Measurements from ENCODE around the gene UTS2. TPM values are rescaled to one million over a fixed set of nuclear protein-coding genes. Genes with fewer than 3 reads are reported as not detected.

UTS2 gene
- total and polyA plus RNA-seq, 2 of the 13 experiments (the other 11 are each of a cell fraction or from before 2014, with no cell fraction given): not detected

GRCh38 chr1:7846656-7847055, 6.2 kb downstream of the UTS2 start:
- intact Hi-C loops (cut with micrococcal nuclease; ENCODE audit: unreplicated experiment): no loop called here

GRCh38 chr1:7845761-7846160, 7.1 kb downstream of the UTS2 start:
- H2AFZ ChIP-seq (ENCODE audit: low read length): no peak overlapping the region
- BruUV-seq (replicated peaks): no TSS peak
- intact Hi-C loops (cut with micrococcal nuclease; ENCODE audit: unreplicated experiment) (no loop called here), in situ Hi-C loops (cut with HindIII; ENCODE audit: extremely low pct_ligation_motif_present, low pct_unique_long_range_greater_than_20kb) (no loop called here)
- POLR2A ChIA-PET: no interaction called here
- no peaks in the 10 kb centered on the region for H3K4me1 ChIP-seq (ENCODE audit: insufficient read depth, low read length)
- no peak overlapping the region for H3K27ac ChIP-seq (ENCODE audit: extremely low read length, insufficient read depth, low read length)
- CTCF ChIA-PET (ENCODE audit: low intra/inter-chr PET ratio, low total read pairs): no interaction called here
- H3K4me2 ChIP-seq (ENCODE audit: low read depth, low read length): no peak overlapping the region
- WGBS (ENCODE audit: low lambda C conversion rate): 95% methylated on average over 2 of the region's 2 CpGs
- 0 out of 5 replicates have a peak, but pooled peaks cover 0 to 4% of the 10 kb centered on the region in 2 experiments for H3K27me3 ChIP-seq (ENCODE audit: control insufficient read depth in 1 of 2, insufficient read depth in 2 of 2, low read length in 2 of 2)
- FAIRE-seq (no peak), ATAC-seq (no peak), DNase-seq (ENCODE audit: low spot score) (no peak)
- no peaks in the 10 kb centered on the region for H3K36me3 ChIP-seq (replicated peaks in 1 of 2; ENCODE audit: control insufficient read depth in 1 of 2, insufficient read depth in 2 of 2, low read length in 2 of 2)
- H3K9ac ChIP-seq (ENCODE audit: insufficient read depth, low read depth, low read length): no peak overlapping the region
- no peaks in the 10 kb centered on the region for H4K20me1 ChIP-seq (ENCODE audit: insufficient read depth, low read length)
- no peaks in the 10 kb centered on the region for H3K79me2 ChIP-seq (ENCODE audit: insufficient read depth, low read length)
- H3K9me3 ChIP-seq (ENCODE audit: low read length): no peaks in the 10 kb centered on the region
- H3K4me3 ChIP-seq (replicated peaks in 1 of 3; ENCODE audit: insufficient read depth in 1 of 3, low read depth in 2 of 3, low read length in 3 of 3): no peak overlapping the region
- TF ChIP-seq ZIK1 (CRISPR knock-in tag; IDR thresholded peaks at IDR 0.05; ENCODE audit: borderline replicate concordance, low read depth) (no peak), ZBTB43 (CRISPR knock-in tag; conservative IDR thresholded peaks at IDR 0.05) (no peak), ZNF296 (CRISPR knock-in tag; conservative IDR thresholded peaks at IDR 0.05) (no peak), RFX3 (CRISPR knock-in tag; IDR thresholded peaks at IDR 0.05) (no peak), NCOA5 (CRISPR knock-in tag; IDR thresholded peaks at IDR 0.05) (no peak), RBAK (CRISPR knock-in tag; IDR thresholded peaks at IDR 0.05) (no peak), HMGA1 (CRISPR knock-in tag; conservative IDR thresholded peaks at IDR 0.05) (no peak), BHLHE40 (IDR thresholded peaks at IDR 0.05; ENCODE audit: low read length) (no peak), ZNF460 (CRISPR knock-in tag; IDR thresholded peaks at IDR 0.05; ENCODE audit: borderline replicate concordance) (no peak), KAT7 (CRISPR knock-in tag; IDR thresholded peaks at IDR 0.05; ENCODE audit: borderline replicate concordance) (no peak), PLSCR1 (CRISPR knock-in tag; IDR thresholded peaks at IDR 0.05; ENCODE audit: borderline replicate concordance) (no peak), CHD4 (IDR thresholded peaks at IDR 0.05; ENCODE audit: borderline replicate concordance, low read length) (no peak), NR2F2 (IDR thresholded peaks at IDR 0.05; ENCODE audit: borderline replicate concordance, low read depth) (no peak), SMAD3 (CRISPR knock-in tag; IDR thresholded peaks at IDR 0.05) (no peak), HNRNPLL (IDR thresholded peaks at IDR 0.05; ENCODE audit: low read depth, low read length, poor library complexity, severe bottlenecking) (no peak), SNAPC2 (CRISPR knock-in tag; IDR thresholded peaks at IDR 0.05) (no peak), SP5 (CRISPR knock-in tag; IDR thresholded peaks at IDR 0.05; ENCODE audit: borderline replicate concordance, low read depth) (no peak), PCBP1 (IDR thresholded peaks at IDR 0.05; ENCODE audit: borderline replicate concordance, low read depth, low read length) (no peak)

More at GRCh38 chr1:7846656-7847055, 6.2 kb downstream of the UTS2 start:
- Histone ChIP-seq H3K4me3 (replicated peaks in 1 of 3; ENCODE audit: insufficient read depth in 1 of 3, low read depth in 2 of 3, low read length in 3 of 3) (no peak overlapping the region), H4K20me1 (ENCODE audit: insufficient read depth, low read length) (no peaks in the 10 kb centered on the region), H3K36me3 (replicated peaks in 1 of 2; ENCODE audit: control insufficient read depth in 1 of 2, insufficient read depth in 2 of 2, low read length in 2 of 2) (no peaks in the 10 kb centered on the region), H3K4me2 (ENCODE audit: low read depth, low read length) (no peak overlapping the region), H3K9ac (ENCODE audit: insufficient read depth, low read depth, low read length) (no peak overlapping the region), H3K27me3 (ENCODE audit: control insufficient read depth in 1 of 2, insufficient read depth in 2 of 2, low read length in 2 of 2) (peaks cover 0 to 10% of the 10 kb centered on the region in 2 experiments; a peak in 2 of 5 replicates), H3K27ac (ENCODE audit: extremely low read length, insufficient read depth, low read length) (no peak overlapping the region), H3K4me1 (ENCODE audit: insufficient read depth, low read length) (no peaks in the 10 kb centered on the region), H3K9me3 (ENCODE audit: low read length) (no peaks in the 10 kb centered on the region), H2AFZ (ENCODE audit: low read length) (no peak overlapping the region), H3K79me2 (ENCODE audit: insufficient read depth, low read length) (no peaks in the 10 kb centered on the region)
- in situ Hi-C loops (cut with HindIII; ENCODE audit: extremely low pct_ligation_motif_present, low pct_unique_long_range_greater_than_20kb): no loop called here
- BruUV-seq (replicated peaks): no TSS peak
- DNase-seq (ENCODE audit: low spot score): no peak
- FAIRE-seq: no peak
- POLR2A ChIA-PET: no interaction called here
- CTCF ChIA-PET (ENCODE audit: low intra/inter-chr PET ratio, low total read pairs): no interaction called here
- TF ChIP-seq ZNF296 (CRISPR knock-in tag; conservative IDR thresholded peaks at IDR 0.05) (no peak), ZNF251 (CRISPR knock-in tag; IDR thresholded peaks at IDR 0.05) (no peak)
- WGBS (ENCODE audit: low lambda C conversion rate): 43% methylated on average over 7 of the region's 7 CpGs
- no peak for ATAC-seq

Measured in HepG2 (cell line).